WI38 (cell line): ENCODE data around the gene NOD1.

Source experiments
- H3K4me3 ChIP-seq: 2 replicates; pipeline ENCODE4 v1.5.1; 2011; ENCODE audit warnings: low read depth, mild to moderate bottlenecking, control low read depth, low read length
- CTCF ChIP-seq: IDR thresholded peaks from 2 replicates; pipeline ENCODE4 v1.5.1; 2012; ENCODE audit warnings: low read depth, mild to moderate bottlenecking, control low read depth, low read length

The NOD1 gene

GRCh38 chr7:30519122-30519521 lies 40.5 kb upstream of the NOD1 start:
- TF ChIP-seq CTCF = no peak
- H3K4me3 ChIP-seq = no peak overlapping the region

- no peak for TF ChIP-seq CTCF
Observed at GRCh38 chr7:30515761-30516160, 37.2 kb upstream of the NOD1 start.

DNA sequence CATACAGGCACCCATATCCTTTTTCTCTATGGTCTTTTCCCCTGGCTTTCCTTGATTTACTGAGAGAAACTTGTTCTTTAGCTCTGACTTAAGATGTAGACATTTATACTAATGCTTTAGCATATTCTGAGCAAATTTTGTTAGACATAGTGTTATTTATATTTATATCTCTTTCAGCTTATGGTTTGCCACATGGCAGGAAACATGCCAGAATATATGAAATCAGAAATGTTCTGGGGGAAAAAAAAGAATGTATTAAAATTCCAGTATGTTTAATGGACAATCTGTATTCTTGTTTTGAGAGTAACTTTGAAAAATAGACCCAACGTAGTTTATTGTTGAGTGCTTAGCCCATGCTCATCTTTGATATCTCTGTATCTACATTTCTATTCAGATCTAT lies 36.2 kb upstream of the NOD1 start:
- no peak overlapping the region for H3K4me3 ChIP-seq
- no peak for TF ChIP-seq CTCF

More at GRCh38 chr7:30515761-30516160, 37.2 kb upstream of the NOD1 start:
- no peak overlapping the region for H3K4me3 ChIP-seq

- no peak overlapping the region for H3K4me3 ChIP-seq
- no peak for TF ChIP-seq CTCF
Observed at GRCh38 chr7:30514177-30514576, 35.6 kb upstream of the NOD1 start.

- TF ChIP-seq CTCF = no peak
- no peak overlapping the region for H3K4me3 ChIP-seq
Observed at GRCh38 chr7:30513762-30514161, 35.2 kb upstream of the NOD1 start.

DNA sequence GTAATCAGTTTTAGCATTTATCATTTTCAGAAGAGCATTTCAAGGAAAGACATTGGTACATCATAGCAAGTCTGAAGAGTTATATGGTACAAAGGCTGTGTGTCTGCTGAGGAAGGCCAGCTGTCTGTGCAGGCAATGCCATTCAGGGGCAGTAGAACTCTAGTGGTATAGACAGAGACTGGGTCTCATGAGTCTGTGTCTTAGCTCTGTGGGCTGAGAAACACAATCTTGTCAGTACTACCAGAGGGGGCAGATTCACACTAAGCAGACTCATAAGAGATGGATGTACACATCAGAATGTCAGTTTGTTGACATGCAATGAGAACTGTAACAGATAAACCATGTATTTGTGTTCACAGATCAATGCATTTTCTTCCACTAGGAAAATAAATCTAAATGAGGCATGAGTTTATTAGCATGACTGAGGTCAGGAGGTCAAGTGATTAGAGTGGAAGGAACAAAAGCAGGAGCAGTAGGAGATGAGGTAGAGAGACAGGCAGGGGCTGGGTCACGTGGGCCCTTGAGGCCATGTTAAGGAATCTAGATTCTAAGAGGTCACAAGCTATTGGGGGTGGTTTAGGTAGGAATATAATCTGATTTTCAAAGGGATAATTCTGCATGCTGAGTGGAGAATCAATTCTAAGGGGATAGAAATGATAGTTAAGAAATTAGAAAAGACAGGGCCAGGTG lies 33.5 kb upstream of the NOD1 start:
- TF ChIP-seq CTCF = no peak

GRCh38 chr7:30511494-30511893 lies 32.9 kb upstream of the NOD1 start:
- no peak for TF ChIP-seq CTCF

More for the DNA sequence above, 33.5 kb upstream of the NOD1 start:
- H3K4me3 ChIP-seq = no peak overlapping the region

More at GRCh38 chr7:30511494-30511893, 32.9 kb upstream of the NOD1 start:
- no peak overlapping the region for H3K4me3 ChIP-seq
